B cell (primary cell): Measurements from ENCODE around the gene POU3F3. TPM values are rescaled to one million over a fixed set of nuclear protein-coding genes. Genes with fewer than 3 reads are reported as not detected.

ENCODE experiments used
- ATAC-seq: fragments of 200-7000 bp; cut with Tn5 transposase; one replicate; pipeline ENCODE4 v1.10.0; 2021; ENCODE audit warnings: low read depth, mild to moderate bottlenecking, moderate number of reproducible peaks, moderate library complexity
- CTCF ChIA-PET: fragments of 350-600 bp; sonication (Branson Sonifier 250); formaldehyde crosslinking; loops from one replicate; lab custom pipeline; 2021; ENCODE audit warnings: antibody characterized with exemption, inconsistent platforms; lab: Charles Lee
- POLR2A ChIA-PET: fragments of 350-600 bp; sonication (Branson Sonifier 250); formaldehyde crosslinking; loops from one replicate; lab custom pipeline; 2021; ENCODE audit warnings: antibody characterized with exemption; lab: Charles Lee
- DNase-seq: peaks from one replicate; pipeline ENCODE4 v3.0.0; 2013
- H2AFZ ChIP-seq: 2 replicates; pipeline ENCODE4 v1.6.1; 2012; ENCODE audit warnings: mild to moderate bottlenecking, low read depth, low read length; ENCODE audit not compliant: insufficient read depth, poor library complexity, severe bottlenecking
- H3K27ac ChIP-seq, 2 donors: 1 replicate in 1 of 2; 2 replicates in 1 of 2; pipeline ENCODE4 v1.5.1; 2012 to 2013; ENCODE audit warnings: low read length in 2 of 2, mild to moderate bottlenecking in 2 of 2, moderate library complexity in 1 of 2
- H3K27me3 ChIP-seq, 4 experiments: fragments of 200-600 bp in 1 of 4; sonication (generic) in 1 of 4; replicated peaks in 1 of 4; 1 replicate in 2 of 4; 2 replicates in 2 of 4; pipeline versions ENCODE4 v1.6.1 to v1.7.0; 2013 to 2016; ENCODE audit warnings: low read length in 3 of 4, mild to moderate bottlenecking in 2 of 4, mixed read lengths in 1 of 4, moderate library complexity in 1 of 4; ENCODE audit not compliant: insufficient read depth in 4 of 4, control insufficient read depth in 3 of 4; ENCODE audit errors: control extremely low read depth in 1 of 4
- H3K36me3 ChIP-seq, 2 experiments: replicated peaks in 1 of 2; 1 replicate in 1 of 2; 2 replicates in 1 of 2; pipeline versions ENCODE4 v1.6.1 to v1.7.1; 2013; ENCODE audit warnings: low read length in 1 of 2; ENCODE audit not compliant: insufficient read depth in 2 of 2, control insufficient read depth in 1 of 2; ENCODE audit errors: control extremely low read depth in 1 of 2, extremely low read depth in 1 of 2
- H3K4me1 ChIP-seq, 2 donors: fragments of 200-600 bp in 1 of 2; sonication (generic) in 1 of 2; 1 replicate in 1 of 2; 2 replicates in 1 of 2; pipeline versions ENCODE4 v1.5.1 to v1.6.1; 2013 to 2017; ENCODE audit warnings: low read length in 2 of 2; ENCODE audit not compliant: control insufficient read depth in 2 of 2, insufficient read depth in 2 of 2
- H3K4me2 ChIP-seq: replicated peaks from 2 replicates; pipeline ENCODE3; 2012; ENCODE audit warnings: mild to moderate bottlenecking, low read depth, low read length; ENCODE audit not compliant: poor library complexity, severe bottlenecking
- H3K4me3 ChIP-seq, 5 experiments: fragments of 200-600 bp in 1 of 5; sonication (generic) in 1 of 5; 1 replicate in 3 of 5; 2 replicates in 2 of 5; pipeline versions ENCODE4 v1.5.1 to v1.7.0; 2011 to 2016; ENCODE audit warnings: low read length in 4 of 5, mild to moderate bottlenecking in 4 of 5, low read depth in 2 of 5, control low read depth in 1 of 5, moderate library complexity in 1 of 5; ENCODE audit not compliant: insufficient read depth in 1 of 5; ENCODE audit errors: control extremely low read depth in 1 of 5, extremely low read depth in 1 of 5
- H3K79me2 ChIP-seq: fragments of 200-600 bp; sonication (generic); one replicate; pipeline ENCODE4 v1.6.0; 2016; ENCODE audit warnings: low read length; ENCODE audit not compliant: control insufficient read depth, insufficient read depth
- H3K9ac ChIP-seq: fragments of 200-600 bp; sonication (generic); 2 replicates; pipeline ENCODE4 v1.6.1; 2017; ENCODE audit warnings: mild to moderate bottlenecking, low read length, moderate library complexity
- H3K9me3 ChIP-seq, 3 donors: one replicate each; pipeline versions ENCODE4 v1.6.1 to v1.7.1; 2013; ENCODE audit warnings: low read length in 2 of 3; ENCODE audit not compliant: control insufficient read depth in 2 of 3, insufficient read depth in 1 of 3; ENCODE audit errors: control extremely low read depth in 1 of 3
- H4K20me1 ChIP-seq: 2 replicates; pipeline ENCODE4 v1.6.0; 2012; ENCODE audit warnings: mild to moderate bottlenecking, low read length; ENCODE audit not compliant: insufficient read depth, control insufficient read depth, poor library complexity, severe bottlenecking
- H3K27ac Mint-ChIP-seq: one replicate; pipeline ENCODE4 v1.8.0; 2021; ENCODE audit warnings: mixed read lengths
- H3K27me3 Mint-ChIP-seq: one replicate; pipeline ENCODE4 v1.8.0; 2021; ENCODE audit warnings: mixed read lengths
- H3K4me1 Mint-ChIP-seq: one replicate; pipeline ENCODE4 v1.8.0; 2021; ENCODE audit warnings: mixed read lengths
- H3K4me3 Mint-ChIP-seq: one replicate; pipeline ENCODE4 v1.8.0; 2021; ENCODE audit warnings: mixed read lengths
- H3K9me3 Mint-ChIP-seq: one replicate; pipeline ENCODE4 v1.8.0; 2022; ENCODE audit warnings: mixed read lengths; ENCODE audit not compliant: insufficient read depth
- EZH2 ChIP-seq: IDR thresholded peaks from 2 replicates; pipeline ENCODE4 v1.6.1; 2012; ENCODE audit warnings: borderline replicate concordance, low read depth, mild to moderate bottlenecking, moderate library complexity, low read length; ENCODE audit not compliant: insufficient read depth, poor library complexity, severe bottlenecking
- WGBS: methylation state at CpG from one replicate; pipeline ENCODE4 v1.1.5; 2013; ENCODE audit warnings: missing lambda C conversion rate; ENCODE audit not compliant: insufficient coverage; 5-methylcytosine and 5-hydroxymethylcytosine counted together
- intact Hi-C: fragments of 100-400 bp; cut with micrococcal nuclease; formaldehyde crosslinking; loops from one replicate; pipeline ENCODE4 v1.10.0; 2022
- polyA plus RNA-seq: library from polyadenylated mRNA; depleted of rRNA; stranded (reverse); fragments of >200 nt; gene quantifications from 2 replicates; pipeline ENCODE4 v1.2.3, GENCODE V29; 2012
- total RNA-seq, 2 donors: library from RNA; stranded (reverse); fragments of 120-200 nt in 1 of 2; gene quantifications; 1 replicate in 1 of 2; 2 replicates in 1 of 2; pipeline versions ENCODE4 v1.2.3 to v1.2.4, GENCODE V29; 2013 to 2022
- TF ChIP-seq, protein P1 (sequence below): fragments of 200-600 bp; IDR thresholded peaks from one replicate; pipeline ENCODE4 v1.8.0; 2022; ENCODE audit warnings: antibody characterized with exemption, mild to moderate bottlenecking

POU3F3 gene
- total and polyA plus RNA-seq, 2 donors (not counting 1 experiment from before 2014, with no cell fraction given): 0.03 to 0.12 TPM

DNA sequence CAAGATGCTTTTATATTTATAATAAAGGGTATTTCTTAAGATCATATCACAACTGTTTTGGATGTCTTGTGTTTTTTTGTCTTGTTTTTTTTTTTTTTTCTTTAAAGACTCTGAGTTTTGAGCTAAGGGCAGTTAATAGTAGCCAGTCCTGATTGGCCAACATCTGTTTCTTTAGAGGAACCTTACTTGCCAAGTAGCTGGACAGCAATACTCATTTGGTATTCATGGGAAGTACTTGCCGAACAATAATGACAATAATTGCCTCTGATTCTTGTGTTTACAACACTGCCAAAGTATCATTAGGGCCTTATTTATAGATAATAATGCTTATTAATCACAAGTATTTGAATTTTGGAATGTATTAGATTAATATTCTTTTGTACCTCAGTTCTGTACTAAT lies 17.1 kb upstream of the POU3F3 start:
- Mint-ChIP-seq H3K4me1 (peaks cover under 1% of the 10 kb centered on the region), H3K27ac (no peak overlapping the region), H3K9me3 (no peaks in the 10 kb centered on the region), H3K27me3 (peaks cover 39% of the 10 kb centered on the region), H3K4me3 (no peak overlapping the region)
- no peaks in the 10 kb centered on the region for H3K36me3 ChIP-seq
- ATAC-seq (no peak), DNase-seq (no peak)
- ChIA-PET POLR2A (no interaction called here), CTCF (interaction anchor here (1.4 kb wide), 1 partner anchor 12 kb away, joined by 3 read pairs; no protein-coding TSS in a partner anchor)
- H2AFZ ChIP-seq: no peak overlapping the region
- H3K4me1 ChIP-seq: no peaks in the 10 kb centered on the region
- no peak overlapping the region for H3K27ac ChIP-seq
- H3K4me3 ChIP-seq: no peak overlapping the region
- H4K20me1 ChIP-seq: no peaks in the 10 kb centered on the region
- TF ChIP-seq, protein P1, sequence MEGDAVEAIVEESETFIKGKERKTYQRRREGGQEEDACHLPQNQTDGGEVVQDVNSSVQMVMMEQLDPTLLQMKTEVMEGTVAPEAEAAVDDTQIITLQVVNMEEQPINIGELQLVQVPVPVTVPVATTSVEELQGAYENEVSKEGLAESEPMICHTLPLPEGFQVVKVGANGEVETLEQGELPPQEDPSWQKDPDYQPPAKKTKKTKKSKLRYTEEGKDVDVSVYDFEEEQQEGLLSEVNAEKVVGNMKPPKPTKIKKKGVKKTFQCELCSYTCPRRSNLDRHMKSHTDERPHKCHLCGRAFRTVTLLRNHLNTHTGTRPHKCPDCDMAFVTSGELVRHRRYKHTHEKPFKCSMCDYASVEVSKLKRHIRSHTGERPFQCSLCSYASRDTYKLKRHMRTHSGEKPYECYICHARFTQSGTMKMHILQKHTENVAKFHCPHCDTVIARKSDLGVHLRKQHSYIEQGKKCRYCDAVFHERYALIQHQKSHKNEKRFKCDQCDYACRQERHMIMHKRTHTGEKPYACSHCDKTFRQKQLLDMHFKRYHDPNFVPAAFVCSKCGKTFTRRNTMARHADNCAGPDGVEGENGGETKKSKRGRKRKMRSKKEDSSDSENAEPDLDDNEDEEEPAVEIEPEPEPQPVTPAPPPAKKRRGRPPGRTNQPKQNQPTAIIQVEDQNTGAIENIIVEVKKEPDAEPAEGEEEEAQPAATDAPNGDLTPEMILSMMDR: no peak
- TF ChIP-seq EZH2: no peak
- intact Hi-C loops: no loop called here
- H3K4me2 ChIP-seq: no peak overlapping the region
- H3K9me3 ChIP-seq: no peaks in the 10 kb centered on the region
- no CpG with 5 or more reads among the region's 1 CpG for WGBS
- peaks cover 0 to 27% (median 8%) of the 10 kb centered on the region in 4 experiments for H3K27me3 ChIP-seq
- H3K79me2 ChIP-seq: no peaks in the 10 kb centered on the region
- H3K9ac ChIP-seq: no peak overlapping the region

DNA sequence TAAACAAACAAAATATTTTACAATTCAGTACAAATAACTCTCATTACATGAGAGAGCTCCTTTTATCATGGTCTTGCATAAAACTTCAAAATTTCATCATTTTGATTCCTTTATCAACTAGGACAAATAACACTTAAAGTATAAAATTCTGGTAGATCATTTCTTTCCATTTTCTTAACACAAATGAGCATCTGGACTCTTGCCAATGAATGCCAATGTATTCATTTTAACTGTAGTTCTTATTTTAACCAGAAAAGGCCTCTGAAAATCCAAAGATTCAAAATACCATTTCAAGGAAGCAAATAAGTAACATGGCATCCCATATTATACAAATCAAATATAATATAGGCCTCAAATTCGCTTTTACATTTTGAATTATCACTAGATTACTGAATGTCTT lies 13.8 kb upstream of the POU3F3 start:
- DNase-seq (no peak), ATAC-seq (no peak)
- Mint-ChIP-seq H3K4me1 (peaks cover 15% of the 10 kb centered on the region), H3K27me3 (peaks cover 45% of the 10 kb centered on the region), H3K27ac (no peak overlapping the region), H3K9me3 (no peaks in the 10 kb centered on the region), H3K4me3 (no peak overlapping the region)
- Histone ChIP-seq H3K4me3 (no peak overlapping the region), H3K9ac (no peak overlapping the region), H3K36me3 (no peaks in the 10 kb centered on the region), H3K27me3 (peaks cover 0 to 44% (median 39%) of the 10 kb centered on the region in 4 experiments), H3K27ac (no peak overlapping the region), H3K79me2 (no peaks in the 10 kb centered on the region), H2AFZ (no peak overlapping the region), H3K9me3 (peaks cover 0 to 27% (median 4%) of the 10 kb centered on the region in 3 donors), H3K4me1 (peaks cover 25 to 28% of the 10 kb centered on the region in 2 donors), H4K20me1 (no peaks in the 10 kb centered on the region), H3K4me2 (no peak overlapping the region)
- intact Hi-C loops: no loop called here
- WGBS: no CpG with 5 or more reads among the region's 1 CpG
- no peak for TF ChIP-seq EZH2
- TF ChIP-seq, protein P1: no peak
- CTCF ChIA-PET: no interaction called here
- POLR2A ChIA-PET: no interaction called here
